MCF 10A (cell line): ENCODE results near the gene DCHS2. TPM values are rescaled to one million over a fixed set of nuclear protein-coding genes. Genes with fewer than 3 reads are reported as not detected.

Experiments
- BruUV-seq: library from RNA; stranded (reverse); fragments of 400-500 nt; replicated peaks from 2 replicates; lab custom pipeline; 2021; lab: Mats Ljungman, UMichigan
- CTCF ChIA-PET: fragments of 300-600 bp; sonication (Branson Sonifier 250); formaldehyde crosslinking; extraction: SDS; loops from one replicate; lab custom pipeline; 2021; ENCODE audit warnings: antibody characterized with exemption, inconsistent platforms; lab: Yijun Ruan, JAX
- POLR2A ChIA-PET: fragments of 300-600, 350-650 bp; sonication (Branson Sonifier 250); formaldehyde crosslinking; extraction: SDS; loops from one replicate; lab custom pipeline; 2020; ENCODE audit warnings: antibody characterized with exemption, inconsistent platforms; lab: Yijun Ruan, JAX
- DNase-seq: peaks from one replicate; pipeline ENCODE4 v3.0.0-alpha.2; 2018; ENCODE audit not compliant: unreplicated experiment
- H3K27ac Mint-ChIP-seq: one replicate; pipeline ENCODE4 v1.8.0; 2022; ENCODE audit warnings: mild to moderate bottlenecking, low read depth, mixed read lengths; ENCODE audit not compliant: unreplicated experiment
- H3K27me3 Mint-ChIP-seq: one replicate; pipeline ENCODE4 v1.8.0; 2022; ENCODE audit warnings: mixed read lengths; ENCODE audit not compliant: insufficient read depth, unreplicated experiment
- H3K36me3 Mint-ChIP-seq: one replicate; pipeline ENCODE4 v1.8.0; 2022; ENCODE audit warnings: mild to moderate bottlenecking, moderate library complexity, mixed read lengths; ENCODE audit not compliant: insufficient read depth, unreplicated experiment
- H3K4me1 Mint-ChIP-seq: one replicate; pipeline ENCODE4 v1.8.0; 2022; ENCODE audit warnings: mixed read lengths; ENCODE audit not compliant: insufficient read depth, unreplicated experiment
- H3K4me3 Mint-ChIP-seq: one replicate; pipeline ENCODE4 v1.8.0; 2022; ENCODE audit warnings: mild to moderate bottlenecking, moderate library complexity, mixed read lengths; ENCODE audit not compliant: unreplicated experiment
- H3K9me3 Mint-ChIP-seq: one replicate; pipeline ENCODE4 v1.8.0; 2022; ENCODE audit warnings: mixed read lengths; ENCODE audit not compliant: unreplicated experiment
- CTCF ChIP-seq: fragments of 200-600 bp; IDR thresholded peaks from one replicate; pipeline ENCODE4 v1.8.0; 2022; ENCODE audit warnings: antibody characterized with exemption, mild to moderate bottlenecking; ENCODE audit not compliant: unreplicated experiment
- intact Hi-C: fragments of 100-400 bp; cut with micrococcal nuclease; formaldehyde crosslinking; loops from 2 replicates; pipeline ENCODE4 v1.14.1; 2022
- total RNA-seq: library from RNA; stranded (reverse); gene quantifications from 2 replicates; pipeline ENCODE4 v1.2.3, GENCODE V29; 2022

Gene DCHS2
- total RNA-seq, 1 experiment from 2014 or later, result 0.02 TPM

GRCh38 chr4:154450966-154451365, 40.6 kb downstream of the DCHS2 start:
- no peaks in the 10 kb centered on the region for H3K9me3 Mint-ChIP-seq
- CTCF ChIA-PET, result no interaction called here
- H3K4me1 Mint-ChIP-seq, result no peaks in the 10 kb centered on the region
- H3K36me3 Mint-ChIP-seq, result no peaks in the 10 kb centered on the region
- BruUV-seq, result no TSS peak
- no peaks in the 10 kb centered on the region for H3K27me3 Mint-ChIP-seq
- no peak for DNase-seq
- TF ChIP-seq CTCF, result no peak
- POLR2A ChIA-PET, result no interaction called here
- no peak overlapping the region for H3K27ac Mint-ChIP-seq
- H3K4me3 Mint-ChIP-seq, result no peak overlapping the region
- intact Hi-C loops, result no loop called here

- no peak for DNase-seq
- H3K9me3 Mint-ChIP-seq, result no peaks in the 10 kb centered on the region
- H3K36me3 Mint-ChIP-seq, result no peaks in the 10 kb centered on the region
- H3K4me1 Mint-ChIP-seq, result no peaks in the 10 kb centered on the region
- ChIA-PET CTCF (no interaction called here), POLR2A (interaction anchor here (0.7 kb wide), 1 partner anchor 14 kb away, joined by 3 read pairs; no protein-coding TSS in a partner anchor)
- H3K27me3 Mint-ChIP-seq, result no peaks in the 10 kb centered on the region
- no TSS peak for BruUV-seq
- no peak overlapping the region for H3K27ac Mint-ChIP-seq
- intact Hi-C loops, result no loop called here
- no peak for TF ChIP-seq CTCF
- H3K4me3 Mint-ChIP-seq, result no peak overlapping the region
Observed at GRCh38 chr4:154444958-154445357, 46.6 kb downstream of the DCHS2 start.

- intact Hi-C loops, result no loop called here
- no peak for TF ChIP-seq CTCF
- Mint-ChIP-seq H3K27ac (no peak overlapping the region), H3K27me3 (no peaks in the 10 kb centered on the region), H3K4me1 (no peaks in the 10 kb centered on the region), H3K4me3 (no peak overlapping the region), H3K9me3 (no peaks in the 10 kb centered on the region), H3K36me3 (no peaks in the 10 kb centered on the region)
- POLR2A ChIA-PET, result no interaction called here
- no TSS peak for BruUV-seq
- no peak for DNase-seq
- CTCF ChIA-PET, result interaction anchor here (0.6 kb wide), 2 partner anchors 24 to 114 kb away, joined by 3 read pairs; no protein-coding TSS in a partner anchor
Observed at GRCh38 chr4:154441982-154442381, 49.6 kb downstream of the DCHS2 start.

GRCh38 chr4:154441124-154441523, 50.5 kb downstream of the DCHS2 start:
- CTCF ChIA-PET, result no interaction called here
- Mint-ChIP-seq H3K4me3 (no peak overlapping the region), H3K36me3 (no peaks in the 10 kb centered on the region), H3K27me3 (no peaks in the 10 kb centered on the region), H3K4me1 (no peaks in the 10 kb centered on the region), H3K9me3 (no peaks in the 10 kb centered on the region), H3K27ac (no peak overlapping the region)
- intact Hi-C loops, result no loop called here
- BruUV-seq, result no TSS peak
- no peak for DNase-seq
- POLR2A ChIA-PET, result interaction anchor here (0.6 kb wide), 1 partner anchor 809 kb away, joined by 3 read pairs; no protein-coding TSS in a partner anchor
- TF ChIP-seq CTCF, result no peak
